HG03045 (cell line): ENCODE results near the gene MSMB.

Experiments
- ATAC-seq: cut with Tn5 transposase; IDR thresholded peaks from one replicate; pipeline ENCODE4 v1.9.1; 2021; ENCODE audit warnings: mild to moderate bottlenecking, moderate library complexity; ENCODE audit not compliant: unreplicated experiment

MSMB gene

DNA sequence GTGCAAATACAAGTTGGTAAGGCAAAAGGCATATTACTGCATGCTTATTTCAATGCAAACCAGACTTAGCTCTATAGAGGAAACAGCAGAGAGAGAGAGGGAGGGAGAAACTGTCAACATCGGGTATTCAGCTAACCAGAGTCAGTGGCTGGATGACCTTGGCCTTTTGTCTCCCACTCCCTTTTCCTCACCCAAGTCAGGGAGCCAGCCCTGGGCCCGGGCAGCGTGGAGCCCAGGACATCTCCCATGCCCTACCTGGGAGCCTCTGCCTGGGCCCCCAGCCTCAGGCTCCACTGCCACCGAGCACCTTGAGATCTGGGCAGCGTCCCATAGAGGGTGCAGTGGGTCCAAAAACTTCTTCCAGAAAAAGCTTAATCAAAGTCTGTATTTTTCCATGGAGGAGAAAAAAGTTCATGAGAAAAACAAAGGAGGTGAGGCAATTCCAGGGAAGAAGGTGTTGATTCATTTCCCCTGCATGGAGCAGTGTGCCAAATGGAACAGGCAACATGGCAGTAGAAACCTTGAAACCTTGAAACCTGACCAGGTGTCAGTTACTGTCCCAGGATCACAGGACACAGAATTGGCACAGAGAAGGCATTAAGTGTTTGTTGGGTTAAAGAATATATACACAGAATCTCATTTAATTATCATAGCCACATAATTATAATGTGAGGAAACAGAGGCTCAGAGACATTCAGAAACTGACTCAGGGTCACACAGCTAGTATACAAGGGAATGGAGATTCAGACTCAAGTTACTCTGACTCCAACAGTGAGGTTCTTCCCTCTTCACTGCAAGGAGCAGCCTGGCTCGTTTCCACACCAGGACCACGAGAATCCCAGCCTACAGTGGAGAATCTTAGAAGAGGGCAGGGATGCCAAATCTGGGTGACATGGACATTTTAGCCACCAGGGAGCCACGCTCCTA lies 9.9 kb downstream of the MSMB start:
- no peak for ATAC-seq

DNA sequence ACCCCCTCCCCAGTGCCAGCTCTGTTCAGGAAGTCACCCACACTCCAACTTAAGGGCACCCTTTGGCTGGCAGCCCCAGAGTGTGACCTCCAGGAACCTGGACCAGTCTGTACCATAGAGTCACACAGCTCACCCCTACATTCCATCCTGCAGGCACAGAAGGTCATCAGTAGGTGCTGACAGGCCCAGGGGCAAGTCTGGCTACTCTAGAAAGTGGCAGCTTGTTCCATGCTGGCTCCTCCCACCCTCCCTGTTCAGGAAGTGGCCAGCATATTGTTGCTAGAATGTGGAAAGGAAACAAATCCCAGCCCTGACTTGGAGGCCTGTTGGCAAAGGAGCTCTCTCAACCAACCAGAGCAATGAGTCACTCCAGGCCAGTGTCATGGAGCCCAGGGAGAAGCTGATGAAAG lies 12.5 kb downstream of the MSMB start:
- no peak for ATAC-seq

DNA sequence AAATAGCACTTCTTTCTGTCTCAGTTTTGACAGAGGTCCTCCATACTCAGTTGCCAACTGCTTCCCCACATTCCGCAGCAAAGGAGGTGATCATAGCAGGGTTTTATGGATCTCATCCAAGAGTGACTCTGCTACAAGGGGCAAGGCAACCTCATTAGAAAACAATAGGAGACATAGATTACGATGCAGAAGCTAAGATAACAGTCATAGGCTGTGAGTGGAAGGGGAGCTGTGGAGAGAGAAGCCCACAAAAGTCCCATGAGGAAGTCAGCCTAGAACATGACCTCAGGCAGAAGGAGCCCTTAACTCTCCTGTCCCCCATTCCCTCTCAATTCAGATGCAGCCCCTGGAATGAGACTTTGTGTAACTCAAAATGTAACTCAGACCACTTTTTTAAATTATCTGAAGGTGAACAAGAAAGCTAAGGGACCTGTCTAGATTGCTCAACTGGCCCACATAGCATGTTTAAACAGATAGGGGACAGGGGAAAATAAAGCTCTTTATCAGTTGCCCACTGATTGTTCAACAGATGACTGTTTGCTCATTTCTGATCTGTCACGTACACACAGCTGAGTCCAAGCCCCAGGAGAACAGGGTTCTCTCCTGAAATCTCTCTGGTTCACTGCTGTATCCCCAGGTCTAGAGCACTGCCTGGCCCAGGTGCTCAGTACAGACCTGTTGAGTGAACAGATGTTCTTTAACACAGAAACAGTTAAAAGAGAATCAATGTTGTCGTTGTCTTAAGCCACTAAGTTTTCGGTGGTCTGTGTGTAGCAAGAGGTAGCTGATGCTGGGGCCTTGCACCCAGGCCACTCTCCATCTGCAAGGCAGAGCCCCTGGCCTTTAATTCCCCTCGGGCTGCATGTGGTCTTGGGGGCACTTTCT lies 14.2 kb downstream of the MSMB start:
- ATAC-seq: no peak

DNA sequence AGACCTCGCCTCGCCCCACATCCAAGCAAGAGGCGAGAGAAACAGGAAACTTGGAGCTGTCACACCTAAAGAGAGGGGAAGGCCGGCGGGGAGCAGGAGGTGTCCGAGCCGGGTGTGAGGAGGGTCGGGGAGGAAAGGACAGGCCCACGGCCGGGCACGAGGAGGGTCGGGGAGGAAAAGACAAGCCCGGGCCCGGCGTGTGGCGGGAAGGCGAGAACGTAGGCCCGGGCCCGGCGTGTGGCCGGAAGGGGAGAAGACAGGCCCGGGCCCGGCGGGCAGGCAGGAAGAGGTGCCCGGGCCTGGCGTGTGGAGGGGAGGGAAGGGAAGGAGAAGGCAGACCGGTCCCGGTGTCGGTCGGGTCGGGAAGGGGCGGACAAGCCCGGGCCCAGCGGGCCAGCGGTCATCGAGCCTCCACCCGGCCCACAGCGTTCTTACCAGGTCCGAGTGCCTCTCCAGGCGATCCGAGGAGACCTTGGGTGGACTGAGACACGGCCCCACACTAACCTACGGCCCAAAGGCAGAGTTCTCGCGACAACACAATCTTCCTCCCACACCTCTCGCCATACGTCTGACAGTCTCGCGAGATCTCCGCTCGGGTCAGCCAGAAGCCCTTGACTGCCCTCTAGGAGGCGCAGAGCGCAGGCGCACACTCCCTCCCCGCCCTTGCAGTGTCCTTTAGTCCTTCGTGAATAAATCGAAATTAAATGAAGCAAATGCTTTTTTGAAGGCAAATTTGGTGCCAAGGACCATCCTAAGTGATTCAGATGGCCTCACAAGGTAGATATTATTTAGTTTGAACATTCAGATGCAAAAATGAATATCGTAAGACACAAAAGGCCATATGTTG lies 15.8 kb downstream of the MSMB start, which contains the start of gene NCOA4:
Gene NCOA4 (minus strand): TSS at position 533 of the 847 bp plus-strand sequence. CDS start 13,943 bp downstream, outside the sequence.
- ATAC-seq: peak; percentile 96

DNA sequence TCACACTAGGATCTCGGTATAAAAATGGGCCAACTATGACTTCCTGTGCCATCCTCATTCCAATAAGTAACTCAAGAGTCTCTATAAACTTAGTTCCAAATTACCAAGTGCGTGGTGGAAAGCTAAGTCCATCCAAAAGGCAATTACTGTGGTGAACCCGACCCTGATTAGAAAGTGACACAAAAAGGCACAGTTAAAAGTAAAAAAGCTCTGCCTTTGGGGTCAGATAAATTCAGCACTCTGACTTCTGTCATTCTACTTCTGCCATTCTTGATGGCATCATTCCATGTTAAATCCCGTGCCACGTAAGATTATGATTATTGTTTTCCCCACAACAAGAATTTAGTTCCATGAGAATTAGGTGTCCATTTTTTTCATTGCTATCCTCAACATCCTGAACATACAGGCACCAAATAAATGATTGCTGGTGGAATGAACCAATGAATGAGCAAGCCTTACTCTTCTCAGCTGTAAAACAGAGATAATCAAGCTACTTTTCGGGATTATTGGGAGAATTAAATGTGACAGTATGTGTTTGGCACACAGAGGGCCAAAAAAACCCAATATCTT lies 16.5 kb downstream of the MSMB start:
- ATAC-seq: no peak

DNA sequence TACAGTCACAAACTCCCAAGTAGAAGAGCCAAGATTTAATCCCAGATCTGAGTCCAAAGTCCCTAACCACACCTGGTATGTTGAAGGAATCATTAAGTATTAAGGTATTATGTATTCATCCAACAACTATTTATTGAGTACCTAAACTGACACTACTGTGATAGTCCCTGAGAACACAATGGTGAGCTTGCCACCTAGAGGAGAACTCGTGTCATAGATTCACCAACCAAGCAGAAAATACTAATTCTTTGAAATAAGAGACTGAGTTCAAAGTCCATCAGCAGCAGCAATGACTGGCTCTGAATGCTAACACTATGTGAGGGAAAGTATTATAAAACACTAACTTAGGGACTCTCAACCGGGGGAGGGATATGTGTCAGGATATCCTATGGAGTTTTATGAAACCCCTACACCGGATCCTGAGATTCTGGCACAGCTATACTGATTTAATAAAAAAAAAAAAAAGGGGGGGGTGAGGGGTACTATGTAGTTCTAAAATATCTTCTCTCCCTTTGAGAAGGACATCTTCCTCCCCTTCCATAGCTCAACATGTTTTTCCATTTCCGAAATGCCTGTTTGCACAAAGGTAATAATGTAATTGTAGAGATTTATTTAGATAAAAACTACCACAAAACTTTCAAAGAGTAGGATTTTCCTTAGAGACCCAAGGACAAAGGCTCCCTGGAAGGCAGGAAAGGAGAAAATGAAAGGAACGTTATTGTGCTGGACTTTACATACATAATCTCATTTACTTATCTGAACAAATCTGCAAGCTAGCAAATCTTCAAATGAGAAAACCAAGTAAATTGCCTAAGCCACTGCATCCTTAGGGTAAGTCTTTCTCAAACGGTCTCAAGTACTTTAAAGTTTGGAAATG lies 17.2 kb downstream of the MSMB start:
- no peak for ATAC-seq

DNA sequence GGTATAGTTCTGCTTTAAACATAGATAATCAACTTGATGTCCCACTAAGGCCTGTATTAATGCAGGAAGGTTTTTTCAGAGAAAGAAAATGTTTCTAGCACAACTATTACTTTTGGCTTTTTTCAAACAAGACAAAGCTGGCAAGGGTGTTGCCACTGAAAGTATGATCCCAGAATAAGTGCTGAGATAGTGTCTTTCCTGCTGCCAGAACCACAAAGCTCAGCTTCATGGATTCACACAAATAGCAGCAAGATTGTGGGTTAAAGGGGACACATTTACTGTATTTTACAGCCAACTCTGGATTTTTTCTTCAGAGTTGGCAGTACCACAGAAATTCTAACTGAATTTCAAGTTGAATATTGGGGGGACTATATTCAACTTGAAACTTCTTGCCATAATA lies 20.0 kb downstream of the MSMB start:
- no peak for ATAC-seq

DNA sequence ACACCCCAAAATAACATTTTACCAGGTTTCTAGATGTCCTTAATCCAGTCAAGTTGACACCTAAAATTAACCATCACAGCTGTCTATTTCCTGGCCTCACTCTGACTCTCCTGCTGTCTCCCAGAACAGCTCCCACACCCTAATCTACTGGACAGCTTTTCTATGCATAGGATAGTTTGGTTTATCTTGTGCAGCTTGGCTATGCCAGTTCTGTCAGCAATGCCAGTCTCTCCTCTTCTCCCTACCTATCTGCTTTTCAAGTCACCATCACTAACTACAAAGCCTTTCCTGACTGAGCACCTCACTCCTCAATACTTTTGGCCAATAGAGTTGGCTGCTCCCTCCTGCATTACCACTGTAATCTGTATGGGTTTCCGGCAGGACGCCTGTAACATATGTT lies 20.7 kb downstream of the MSMB start:
- ATAC-seq: no peak

DNA sequence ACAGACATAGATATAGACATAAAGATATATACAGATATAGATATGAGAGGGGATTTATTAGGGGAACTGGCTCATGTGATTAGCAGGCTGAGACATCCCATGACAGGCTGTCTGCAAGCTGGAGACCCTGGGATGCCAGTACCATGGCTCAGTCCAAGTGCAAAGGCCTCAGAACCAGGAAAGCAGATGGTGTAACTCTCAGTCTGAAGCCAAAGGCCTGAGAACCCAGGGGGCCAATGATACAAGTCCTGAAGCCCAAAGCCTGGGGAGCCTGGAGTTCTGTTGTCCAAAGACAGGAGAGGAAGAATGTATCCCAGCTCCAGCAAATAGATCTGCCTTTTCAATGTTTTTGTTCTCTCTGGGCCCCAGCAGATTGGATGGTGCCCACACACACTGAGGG lies 21.1 kb downstream of the MSMB start:
- ATAC-seq: no peak

DNA sequence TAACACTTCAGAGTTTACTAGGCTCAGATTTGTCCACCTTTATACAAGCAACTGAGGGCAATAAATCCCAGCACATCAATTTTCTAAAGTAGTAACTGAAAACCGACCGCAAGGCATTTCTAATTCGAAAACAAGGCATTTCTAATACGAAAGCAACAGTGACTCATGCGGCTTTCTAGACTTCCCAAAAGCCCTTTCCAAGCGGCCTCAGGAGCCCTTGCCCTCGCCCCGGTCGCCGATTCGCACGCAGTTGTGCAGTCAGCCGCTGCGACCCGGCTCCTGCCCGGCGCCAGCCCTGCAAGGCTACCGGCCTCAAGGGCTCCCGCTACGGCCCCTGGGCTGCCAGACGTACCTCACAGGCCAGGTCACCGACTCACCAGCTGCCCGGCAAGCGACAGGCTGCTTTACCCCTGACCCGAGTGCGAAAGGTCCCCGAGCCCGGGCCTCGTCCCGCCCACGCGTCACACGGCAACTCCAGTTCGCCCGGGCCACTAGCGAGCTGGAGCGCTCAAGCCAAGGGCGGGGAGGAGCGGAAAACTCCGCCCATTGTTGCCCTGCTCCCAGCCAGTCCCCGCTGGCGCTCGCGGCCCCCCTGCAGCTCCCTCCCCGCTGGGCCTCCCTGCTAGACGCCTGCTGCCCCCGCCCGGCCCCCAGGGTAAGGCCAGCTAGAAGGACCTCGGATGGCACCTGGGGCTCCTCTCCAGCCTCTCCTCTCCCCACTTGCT lies 22.9 kb downstream of the MSMB start:
- peak; percentile 92 for ATAC-seq

DNA sequence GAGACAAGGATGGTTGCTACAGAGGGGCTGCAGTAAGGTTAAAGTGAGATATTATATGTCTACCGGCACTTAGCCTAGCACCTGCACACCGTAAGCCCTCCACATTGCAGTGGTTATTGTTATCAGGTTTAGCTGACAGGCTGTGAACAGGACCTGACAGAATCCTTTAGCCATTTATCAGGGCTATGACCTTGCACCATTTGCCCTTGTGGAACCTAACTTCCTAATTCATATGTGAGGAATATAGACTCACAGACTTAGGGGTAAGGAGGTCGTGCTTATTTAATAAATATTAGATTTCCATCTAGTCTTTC lies 25.8 kb downstream of the MSMB start:
- no peak for ATAC-seq

DNA sequence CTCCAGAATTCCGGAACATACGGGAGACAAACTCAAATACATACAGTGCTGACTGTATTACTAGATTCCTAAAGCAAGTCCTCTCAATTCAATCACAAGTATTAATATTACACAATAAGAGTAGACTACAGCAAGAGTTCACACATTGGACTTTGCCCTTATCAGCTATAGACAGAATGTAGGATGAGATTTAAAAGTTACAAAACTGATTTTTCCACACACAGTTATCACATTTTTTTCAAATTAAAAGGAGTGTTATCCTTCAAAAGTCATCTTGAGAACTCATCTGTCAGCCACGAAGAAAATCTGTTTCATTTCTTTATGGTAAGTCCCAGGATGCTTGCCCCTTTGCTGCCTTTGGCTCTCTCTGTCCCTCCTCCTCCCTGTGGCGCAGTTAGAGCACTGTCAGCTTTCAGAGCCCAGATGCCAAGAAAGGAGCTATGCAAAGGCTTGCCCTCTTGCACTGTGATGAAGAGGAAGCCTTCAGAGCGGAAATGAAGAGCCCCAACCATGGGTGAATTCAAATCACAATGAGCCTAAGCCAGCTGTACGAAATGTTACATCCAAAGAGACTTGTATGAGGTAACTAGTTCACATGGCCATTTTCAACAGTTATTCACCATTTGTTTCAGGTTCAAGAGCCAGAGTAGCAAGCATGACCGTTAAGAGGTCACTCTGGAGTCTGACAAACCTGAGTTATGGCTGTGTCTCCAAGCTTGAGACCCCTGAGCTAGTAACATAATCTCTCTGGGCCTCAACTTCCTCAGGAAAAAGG lies 26.3 kb downstream of the MSMB start:
- no peak for ATAC-seq

DNA sequence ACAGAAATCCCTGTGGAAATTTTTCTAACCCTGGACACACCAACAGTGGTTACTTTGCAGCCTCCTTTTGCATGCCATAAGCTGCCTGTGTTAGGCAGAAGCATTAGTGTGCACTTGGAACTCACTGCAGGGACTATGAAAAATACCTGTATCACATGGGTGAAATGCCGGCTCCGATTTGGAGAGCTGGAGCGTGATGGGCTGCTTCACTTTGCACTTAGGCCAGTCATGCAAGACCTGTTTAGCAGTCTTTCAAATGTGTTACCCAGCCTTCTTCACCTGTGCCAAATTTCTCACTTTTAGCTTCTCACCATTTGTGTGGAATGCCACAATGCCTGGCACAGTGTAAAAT lies 26.9 kb downstream of the MSMB start:
- ATAC-seq: no peak

DNA sequence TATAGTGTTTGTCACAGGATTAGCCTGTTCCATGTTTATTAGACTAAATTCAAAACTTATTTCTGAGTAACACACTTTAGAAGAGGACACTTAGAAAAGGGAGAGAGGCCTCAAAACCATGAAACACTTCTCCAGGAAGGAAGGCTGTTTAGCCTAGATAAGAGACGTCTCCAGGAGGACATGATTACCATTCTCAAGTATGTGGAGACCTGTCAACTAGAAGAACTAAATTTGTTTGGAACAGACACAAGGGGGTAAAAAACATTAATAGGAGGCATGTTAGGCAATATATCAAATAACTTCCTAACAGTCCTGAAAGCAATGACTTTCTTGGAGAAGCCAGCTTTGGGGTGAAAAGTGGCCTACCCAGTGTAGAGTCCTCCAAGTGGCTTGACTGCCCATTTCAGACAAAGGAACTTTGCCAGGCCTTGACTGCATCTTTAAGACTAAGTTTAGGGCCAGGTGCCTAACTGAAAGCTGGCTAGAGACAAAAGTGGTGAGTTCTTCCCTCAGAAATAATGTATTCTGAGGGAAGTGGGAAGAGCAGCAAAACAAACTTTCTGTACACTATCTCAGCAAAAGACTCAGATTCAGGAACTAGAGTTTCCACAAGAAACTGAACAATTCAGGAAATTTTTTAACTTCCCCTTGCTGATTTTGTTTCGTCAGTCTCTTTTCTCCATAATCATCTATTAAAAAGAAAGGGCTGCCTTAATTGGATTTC lies 27.5 kb downstream of the MSMB start:
- ATAC-seq: no peak

DNA sequence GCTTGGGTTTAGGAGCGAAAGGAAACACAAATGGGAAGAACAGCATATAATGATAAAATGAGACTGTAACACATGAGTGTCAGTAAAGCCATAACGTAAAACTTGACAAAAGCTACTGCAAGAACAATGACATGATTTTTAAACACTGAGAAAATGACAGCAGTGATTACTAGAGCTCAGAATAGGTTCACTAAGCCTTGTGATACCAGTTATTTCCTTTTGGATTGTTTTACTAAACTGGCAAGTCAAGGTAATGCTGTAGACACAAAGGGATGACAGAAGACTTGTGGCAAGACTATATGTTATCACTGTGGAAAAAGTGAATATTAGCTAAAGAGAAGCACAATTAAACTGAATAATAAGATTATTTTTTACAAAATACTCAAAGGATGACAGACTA lies 28.3 kb downstream of the MSMB start:
- no peak for ATAC-seq

DNA sequence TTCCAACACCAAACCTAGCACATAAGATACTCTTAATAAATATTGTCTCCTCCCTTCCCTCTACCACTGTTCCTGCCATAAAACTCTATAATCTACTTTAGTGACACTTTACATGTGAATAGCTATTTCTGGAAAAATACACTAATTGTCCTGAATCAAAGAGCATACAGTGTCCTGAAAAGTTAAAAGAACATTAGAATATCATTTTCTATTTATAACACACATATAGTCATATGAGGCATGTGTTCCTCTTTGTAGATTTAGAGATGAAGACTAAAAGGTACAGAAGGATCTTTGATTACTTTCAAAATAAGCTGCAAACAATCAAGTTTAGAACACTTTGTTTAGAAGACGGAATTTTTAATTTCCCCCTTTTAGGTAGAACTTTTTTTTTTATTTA lies 29.3 kb downstream of the MSMB start:
- no peak for ATAC-seq

DNA sequence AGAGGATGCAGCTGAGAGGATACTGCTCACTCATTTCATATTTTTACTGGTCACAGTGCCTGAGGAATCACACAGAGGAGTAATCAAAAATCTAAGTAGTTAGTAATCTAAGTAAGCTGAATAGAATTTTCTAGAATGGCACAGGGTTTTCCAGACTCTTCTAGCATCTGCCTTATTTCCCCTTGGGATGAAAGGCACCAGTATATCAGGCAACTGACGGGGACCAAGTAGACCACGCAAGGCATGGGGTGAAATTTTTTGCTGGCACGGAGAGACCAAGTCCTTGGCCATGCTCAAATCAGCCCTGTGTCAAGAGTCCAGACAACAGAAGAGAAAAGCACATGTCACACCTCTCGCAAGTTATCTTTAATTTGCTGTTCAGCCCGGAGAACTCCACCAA lies 29.9 kb downstream of the MSMB start:
- ATAC-seq: no peak
